Gastroesophageal sphincter (tissue), 4 donors: ENCODE measurements around the gene MAPT. TPM values are rescaled to one million over a fixed set of nuclear protein-coding genes. Genes with fewer than 3 reads are reported as not detected.

ENCODE experiments used
- ATAC-seq: fragments of 150-250 bp; one replicate; pipeline ENCODE4 v1.9.1; 2016; ENCODE audit warnings: mild to moderate bottlenecking, moderate library complexity
- H3K27ac ChIP-seq, 4 donors: fragments of 200-600 bp; sonication (generic) in 3 of 4; 1 replicate in 3 of 4; 2 replicates in 1 of 4; pipeline ENCODE4 v1.5.1; 2016 to 2019
- H3K27me3 ChIP-seq: fragments of 200-600 bp; sonication (generic); one replicate; pipeline ENCODE4 v1.5.1; 2019
- H3K36me3 ChIP-seq, 2 donors: fragments of 200-600 bp; sonication (generic); one replicate each; pipeline ENCODE4 v1.5.1; 2019; ENCODE audit warnings: control low read depth in 1 of 2
- H3K4me1 ChIP-seq, 3 donors: fragments of 200-600 bp; sonication (generic); 1 replicate in 2 of 3; 2 replicates in 1 of 3; pipeline ENCODE4 v1.5.1; 2016 to 2019; ENCODE audit warnings: control low read depth in 2 of 3
- H3K4me3 ChIP-seq, 2 donors: fragments of 200-600 bp; sonication (generic); one replicate each; pipeline ENCODE4 v1.5.1; 2019; ENCODE audit warnings: mild to moderate bottlenecking in 1 of 2, moderate library complexity in 1 of 2
- H3K9me3 ChIP-seq, 3 donors: fragments of 200-600 bp; sonication (generic); one replicate each; pipeline ENCODE4 v1.5.1; 2017 to 2019; ENCODE audit warnings: control low read depth in 2 of 3
- EP300 ChIP-seq: sonication (generic); formaldehyde crosslinking; IDR thresholded peaks from one replicate; pipeline ENCODE4 v1.6.1; 2017; ENCODE audit warnings: antibody characterized with exemption, mild to moderate bottlenecking
- POLR2A ChIP-seq, 2 donors: fragments of 450-650 bp; IDR thresholded peaks; one replicate each; pipeline ENCODE4 v1.6.1; 2017; ENCODE audit warnings: antibody characterized with exemption in 2 of 2, mild to moderate bottlenecking in 2 of 2, moderate library complexity in 1 of 2
- POLR2AphosphoS5 ChIP-seq: sonication (generic); formaldehyde crosslinking; IDR thresholded peaks from one replicate; pipeline ENCODE4 v1.6.1; 2017; ENCODE audit warnings: antibody characterized with exemption
- WGBS, 2 donors: methylation state at CpG; one replicate each; pipeline ENCODE4 v1.1.5; 2018; ENCODE audit warnings: low coverage in 1 of 2; 5-methylcytosine and 5-hydroxymethylcytosine counted together
- total RNA-seq, 4 donors: library from RNA; depleted of rRNA; stranded (reverse); fragments of >200 nt; gene quantifications; one replicate each; pipeline ENCODE4 v1.1.0, GENCODE V29; 2016
- TF ChIP-seq, protein P1 (sequence below), 4 experiments: fragments of 200-600 bp in 2 of 4; fragments of 450-650 bp in 2 of 4; sonication (generic) in 1 of 4; IDR thresholded peaks; one replicate each; pipeline ENCODE4 v1.5.1; 2017 to 2019; ENCODE audit warnings: antibody characterized with exemption in 4 of 4, mild to moderate bottlenecking in 2 of 4, moderate library complexity in 2 of 4

The MAPT gene
- total RNA-seq, 4 donors from 2014 or later = 3.4 to 12.2 (median 8.5) TPM

DNA sequence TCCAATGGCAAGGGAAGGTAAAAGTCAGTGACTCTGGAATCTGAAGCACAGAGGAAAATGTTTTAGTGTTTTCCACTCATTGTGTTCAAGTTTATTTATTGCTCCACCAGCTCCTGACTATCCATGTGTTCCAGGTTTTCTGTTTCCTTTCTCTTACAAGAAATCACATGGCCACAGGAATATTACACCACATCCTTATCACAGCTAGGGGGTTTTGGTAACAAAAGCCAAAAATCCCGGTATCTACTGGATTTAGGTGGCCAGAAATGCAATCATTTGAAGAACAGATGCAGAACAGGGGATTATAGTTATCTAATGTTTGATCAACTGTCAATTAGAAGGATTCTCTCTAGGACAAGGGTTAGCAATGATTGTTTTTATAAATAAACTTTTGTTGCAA is 152.6 kb downstream of the MAPT start:
- H3K4me3 ChIP-seq = no peak overlapping the region
- peaks cover 6 to 54% (median 11%) of the 10 kb centered on the region in 3 donors for H3K4me1 ChIP-seq
- TF ChIP-seq, protein P1, sequence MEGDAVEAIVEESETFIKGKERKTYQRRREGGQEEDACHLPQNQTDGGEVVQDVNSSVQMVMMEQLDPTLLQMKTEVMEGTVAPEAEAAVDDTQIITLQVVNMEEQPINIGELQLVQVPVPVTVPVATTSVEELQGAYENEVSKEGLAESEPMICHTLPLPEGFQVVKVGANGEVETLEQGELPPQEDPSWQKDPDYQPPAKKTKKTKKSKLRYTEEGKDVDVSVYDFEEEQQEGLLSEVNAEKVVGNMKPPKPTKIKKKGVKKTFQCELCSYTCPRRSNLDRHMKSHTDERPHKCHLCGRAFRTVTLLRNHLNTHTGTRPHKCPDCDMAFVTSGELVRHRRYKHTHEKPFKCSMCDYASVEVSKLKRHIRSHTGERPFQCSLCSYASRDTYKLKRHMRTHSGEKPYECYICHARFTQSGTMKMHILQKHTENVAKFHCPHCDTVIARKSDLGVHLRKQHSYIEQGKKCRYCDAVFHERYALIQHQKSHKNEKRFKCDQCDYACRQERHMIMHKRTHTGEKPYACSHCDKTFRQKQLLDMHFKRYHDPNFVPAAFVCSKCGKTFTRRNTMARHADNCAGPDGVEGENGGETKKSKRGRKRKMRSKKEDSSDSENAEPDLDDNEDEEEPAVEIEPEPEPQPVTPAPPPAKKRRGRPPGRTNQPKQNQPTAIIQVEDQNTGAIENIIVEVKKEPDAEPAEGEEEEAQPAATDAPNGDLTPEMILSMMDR (IDR thresholded peaks at IDR 0.05) = peak in 1 of 4 experiments; percentile 12
- TF ChIP-seq EP300 = no peak
- no peaks in the 10 kb centered on the region for H3K9me3 ChIP-seq
- no peak for ATAC-seq
- H3K36me3 ChIP-seq = peaks cover 0 to 62% of the 10 kb centered on the region in 2 donors
- 60 to 90% methylated on average over 1 of the region's 1 CpG for WGBS, 2 donors
- no peaks in the 10 kb centered on the region for H3K27me3 ChIP-seq
- peak overlapping the region in 1 of 4 donors; percentile 52 for H3K27ac ChIP-seq

GRCh38 chr17:46047398-46047797 is 153.0 kb downstream of the MAPT start:
- Histone ChIP-seq H3K4me1 (peaks cover 6 to 58% (median 11%) of the 10 kb centered on the region in 3 donors), H3K36me3 (peaks cover 0 to 62% of the 10 kb centered on the region in 2 donors), H3K27ac (peak overlapping the region in 2 of 4 donors; percentile 27 to 52), H3K4me3 (no peak overlapping the region), H3K9me3 (no peaks in the 10 kb centered on the region), H3K27me3 (no peaks in the 10 kb centered on the region)
- 86% methylated on average over 5 of the region's 5 CpGs; no CpG with 5 or more reads in 1 of the 2 donors for WGBS, 2 donors
- ATAC-seq = no peak
- TF ChIP-seq, protein P1 (IDR thresholded peaks at IDR 0.05) = no peak
- no peak for TF ChIP-seq EP300
- no peak for TF ChIP-seq POLR2AphosphoS5
- no peak for TF ChIP-seq POLR2A (IDR thresholded peaks at IDR 0.05)

- Histone ChIP-seq H3K36me3 (peaks cover 0 to 62% of the 10 kb centered on the region in 2 donors), H3K4me1 (peaks cover 6 to 56% (median 11%) of the 10 kb centered on the region in 3 donors), H3K9me3 (no peaks in the 10 kb centered on the region), H3K27me3 (no peaks in the 10 kb centered on the region), H3K4me3 (no peak overlapping the region), H3K27ac (no peak overlapping the region)
- TF ChIP-seq, protein P1 (IDR thresholded peaks at IDR 0.05) = no peak
- 85 to 87% methylated on average over 3 to 8 of the region's 8 CpGs for WGBS, 2 donors
- no peak for ATAC-seq
Observed at GRCh38 chr17:46047856-46048255, 153.5 kb downstream of the MAPT start.

GRCh38 chr17:46049656-46050055 is 155.3 kb downstream of the MAPT start:
- H3K4me3 ChIP-seq = no peak overlapping the region
- no peak for TF ChIP-seq POLR2AphosphoS5
- WGBS, 2 donors = 97 to 98% methylated on average over 5 of the region's 5 CpGs
- no peak for ATAC-seq
- peaks cover 0 to 64% of the 10 kb centered on the region in 2 donors for H3K36me3 ChIP-seq
- no peaks in the 10 kb centered on the region for H3K9me3 ChIP-seq
- H3K4me1 ChIP-seq = peaks cover under 1 to 38% (median 3%) of the 10 kb centered on the region in 3 donors
- H3K27ac ChIP-seq = no peak overlapping the region
- H3K27me3 ChIP-seq = no peaks in the 10 kb centered on the region

- Histone ChIP-seq H3K27ac (no peak overlapping the region), H3K4me1 (peaks cover 0 to 40% (median 3%) of the 10 kb centered on the region in 3 donors), H3K4me3 (no peak overlapping the region), H3K36me3 (peaks cover 0 to 29% of the 10 kb centered on the region in 2 donors), H3K9me3 (no peaks in the 10 kb centered on the region), H3K27me3 (no peaks in the 10 kb centered on the region)
- WGBS, 2 donors = 90 to 100% methylated on average over 8 of the region's 8 CpGs
- ATAC-seq = no peak
- TF ChIP-seq POLR2A (IDR thresholded peaks at IDR 0.05) = no peak
Observed at GRCh38 chr17:46053911-46054534, 159.7 kb downstream of the MAPT start.

DNA sequence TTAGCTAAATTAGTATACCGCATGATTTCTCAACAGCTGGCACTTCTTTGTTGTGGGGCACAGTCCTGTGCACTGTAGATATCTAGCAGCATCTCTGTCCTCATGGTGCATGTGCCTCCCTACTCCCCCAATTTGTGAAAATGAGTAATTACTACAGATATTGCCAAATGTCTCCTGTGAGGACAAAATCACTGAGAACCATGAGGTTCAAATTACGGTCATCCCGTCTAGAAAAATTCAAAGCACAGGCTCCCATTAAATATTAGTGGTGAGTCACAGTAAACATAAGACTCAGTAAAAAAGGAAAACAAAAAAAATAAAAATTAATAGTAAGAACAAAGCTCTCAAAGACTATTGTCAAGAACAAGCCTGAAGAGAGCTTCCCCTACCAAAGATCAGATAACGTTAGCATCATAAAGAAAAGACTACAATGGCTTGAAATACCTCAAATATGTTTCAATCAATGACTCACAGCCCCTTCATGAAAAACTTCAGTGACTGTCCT is 162.5 kb downstream of the MAPT start:
- WGBS, 2 donors = 70 to 81% methylated on average over 2 to 4 of the region's 4 CpGs
- H3K4me1 ChIP-seq = peaks cover 0 to 44% (median 0%) of the 10 kb centered on the region in 3 donors
- no peaks in the 10 kb centered on the region for H3K27me3 ChIP-seq
- H3K4me3 ChIP-seq = no peak overlapping the region
- H3K27ac ChIP-seq = no peak overlapping the region
- no peak for TF ChIP-seq POLR2A (IDR thresholded peaks at IDR 0.05)
- no peak for TF ChIP-seq POLR2AphosphoS5
- no peak for TF ChIP-seq EP300
- TF ChIP-seq, protein P1 (IDR thresholded peaks at IDR 0.05) = no peak
- peaks cover 0 to 15% of the 10 kb centered on the region in 2 donors for H3K36me3 ChIP-seq
- no peak for ATAC-seq
- H3K9me3 ChIP-seq = no peaks in the 10 kb centered on the region
